Caco-2 (cell line): Measurements from ENCODE around the gene BMERB1. TPM values are rescaled to one million over a fixed set of nuclear protein-coding genes. Genes with fewer than 3 reads are reported as not detected.

Source experiments
- BruUV-seq: library from RNA; stranded (reverse); fragments of 400-500 nt; replicated peaks from 2 replicates; lab custom pipeline; 2021; lab: Mats Ljungman, UMichigan
- CTCF ChIA-PET: fragments of 300-600 bp; sonication (Branson Sonifier 250); formaldehyde crosslinking; loops from one replicate; lab custom pipeline; 2022; ENCODE audit warnings: antibody characterized with exemption; lab: Charles Lee
- POLR2A ChIA-PET: fragments of 300-600 bp; sonication (Branson Sonifier 250); formaldehyde crosslinking; loops from one replicate; lab custom pipeline; 2022; ENCODE audit warnings: antibody characterized with exemption; lab: Charles Lee
- DNase-seq, 2 experiments: peaks; one replicate each; pipeline versions ENCODE4 v3.0.0 to v3.0.0-alpha.2; 2020 to 2022
- H3K27me3 ChIP-seq: replicated peaks from 2 replicates; pipeline ENCODE4 v1.6.0; 2011; ENCODE audit warnings: low read length; ENCODE audit not compliant: control insufficient read depth, insufficient read depth
- H3K36me3 ChIP-seq: 2 replicates; pipeline ENCODE4 v1.5.1; 2011; ENCODE audit warnings: low read length; ENCODE audit not compliant: control insufficient read depth, insufficient read depth
- H3K4me1 ChIP-seq: fragments of 250-450 bp; sonication (Bioruptor Pico); 2 replicates; pipeline ENCODE4 v1.5.1; 2020; ENCODE audit warnings: mild to moderate bottlenecking
- H3K4me3 ChIP-seq: 2 replicates; pipeline ENCODE4 v1.5.1; 2011; ENCODE audit warnings: low read depth, mild to moderate bottlenecking, control low read depth, low read length
- H3K9me3 ChIP-seq: fragments of 250-450 bp; sonication (Bioruptor Pico); 2 replicates; pipeline ENCODE4 v1.5.1; 2020; ENCODE audit warnings: mild to moderate bottlenecking, moderate library complexity
- H3K27ac Mint-ChIP-seq: one replicate; pipeline ENCODE4 v1.8.0; 2022; ENCODE audit warnings: mixed read lengths; ENCODE audit not compliant: unreplicated experiment
- H3K27me3 Mint-ChIP-seq: one replicate; pipeline ENCODE4 v1.8.0; 2022; ENCODE audit warnings: mixed read lengths; ENCODE audit not compliant: insufficient read depth, unreplicated experiment
- H3K36me3 Mint-ChIP-seq: one replicate; pipeline ENCODE4 v1.8.0; 2022; ENCODE audit warnings: mild to moderate bottlenecking, mixed read lengths; ENCODE audit not compliant: insufficient read depth, unreplicated experiment
- H3K4me1 Mint-ChIP-seq: one replicate; pipeline ENCODE4 v1.8.0; 2022; ENCODE audit warnings: low read depth, mixed read lengths; ENCODE audit not compliant: unreplicated experiment
- H3K4me3 Mint-ChIP-seq: one replicate; pipeline ENCODE4 v1.8.0; 2022; ENCODE audit warnings: mild to moderate bottlenecking, moderate library complexity, mixed read lengths; ENCODE audit not compliant: unreplicated experiment
- H3K9me3 Mint-ChIP-seq: one replicate; pipeline ENCODE4 v1.8.0; 2022; ENCODE audit warnings: mixed read lengths; ENCODE audit not compliant: unreplicated experiment
- CTCF ChIP-seq, 2 experiments: fragments of 200-600 bp in 1 of 2; IDR thresholded peaks; 1 replicate in 1 of 2; 2 replicates in 1 of 2; pipeline versions ENCODE4 v1.5.1 to v1.8.0; 2011 to 2022; ENCODE audit warnings: antibody characterized with exemption in 1 of 2, control low read depth in 1 of 2, inconsistent platforms in 1 of 2, low read depth in 1 of 2, low read length in 1 of 2, mild to moderate bottlenecking in 1 of 2, moderate library complexity in 1 of 2; ENCODE audit not compliant: insufficient read depth in 1 of 2, severe bottlenecking in 1 of 2, unreplicated experiment in 1 of 2
- intact Hi-C: fragments of 100-400 bp; cut with micrococcal nuclease; formaldehyde crosslinking; loops from one replicate; pipeline ENCODE4 v1.10.0; 2022; ENCODE audit not compliant: unreplicated experiment
- total RNA-seq: library from RNA; stranded (reverse); gene quantifications from 2 replicates; pipeline ENCODE4 v1.2.3, GENCODE V29; 2022

BMERB1 gene
- total RNA-seq, 1 experiment from 2014 or later = not detected

- ChIA-PET POLR2A (no interaction called here), CTCF (no interaction called here)
- Mint-ChIP-seq H3K4me3 (no peak overlapping the region), H3K27me3 (peaks cover 10% of the 10 kb centered on the region), H3K4me1 (peaks cover 12% of the 10 kb centered on the region), H3K9me3 (no peaks in the 10 kb centered on the region), H3K36me3 (no peaks in the 10 kb centered on the region), H3K27ac (no peak overlapping the region)
- H3K4me1 ChIP-seq = peaks cover 8% of the 10 kb centered on the region
- TF ChIP-seq CTCF (IDR thresholded peaks at IDR 0.05; ENCODE audit: insufficient read depth in 1 of 2, low read depth in 1 of 2, low read length in 1 of 2, severe bottlenecking in 1 of 2, unreplicated experiment in 1 of 2) = no peak
- DNase-seq = no peak
- H3K4me3 ChIP-seq = no peak overlapping the region
- H3K27me3 ChIP-seq = no peaks in the 10 kb centered on the region
- intact Hi-C loops = no loop called here
- H3K9me3 ChIP-seq = no peaks in the 10 kb centered on the region
- H3K36me3 ChIP-seq = no peaks in the 10 kb centered on the region
- no TSS peak for BruUV-seq
Measured at GRCh38 chr16:15457400-15457799, 23.0 kb downstream of the BMERB1 start.

GRCh38 chr16:15457958-15458357 is 23.6 kb downstream of the BMERB1 start:
- intact Hi-C loops = no loop called here
- Histone ChIP-seq H3K9me3 (no peaks in the 10 kb centered on the region), H3K27me3 (no peaks in the 10 kb centered on the region), H3K4me3 (no peak overlapping the region), H3K4me1 (peaks cover 8% of the 10 kb centered on the region), H3K36me3 (no peaks in the 10 kb centered on the region)
- ChIA-PET POLR2A (no interaction called here), CTCF (no interaction called here)
- Mint-ChIP-seq H3K27ac (no peak overlapping the region), H3K4me1 (peaks cover 12% of the 10 kb centered on the region), H3K9me3 (no peaks in the 10 kb centered on the region), H3K27me3 (peaks cover 10% of the 10 kb centered on the region), H3K36me3 (no peaks in the 10 kb centered on the region), H3K4me3 (no peak overlapping the region)
- no TSS peak for BruUV-seq
- DNase-seq = no peak
- TF ChIP-seq CTCF (IDR thresholded peaks at IDR 0.05; ENCODE audit: insufficient read depth in 1 of 2, low read depth in 1 of 2, low read length in 1 of 2, severe bottlenecking in 1 of 2, unreplicated experiment in 1 of 2) = no peak

GRCh38 chr16:15459791-15460190 is 25.4 kb downstream of the BMERB1 start:
- TF ChIP-seq CTCF (IDR thresholded peaks at IDR 0.05; ENCODE audit: insufficient read depth in 1 of 2, low read depth in 1 of 2, low read length in 1 of 2, severe bottlenecking in 1 of 2, unreplicated experiment in 1 of 2) = no peak
- Histone ChIP-seq H3K4me3 (no peak overlapping the region), H3K4me1 (peaks cover 8% of the 10 kb centered on the region), H3K36me3 (no peaks in the 10 kb centered on the region), H3K9me3 (no peaks in the 10 kb centered on the region), H3K27me3 (no peaks in the 10 kb centered on the region)
- H3K36me3 Mint-ChIP-seq = no peaks in the 10 kb centered on the region
- ChIA-PET POLR2A (no interaction called here), CTCF (no interaction called here)
- H3K4me3 Mint-ChIP-seq = no peak overlapping the region
- no TSS peak for BruUV-seq
- H3K9me3 Mint-ChIP-seq = no peaks in the 10 kb centered on the region
- peaks cover 10% of the 10 kb centered on the region for H3K27me3 Mint-ChIP-seq
- DNase-seq = no peak
- peaks cover 12% of the 10 kb centered on the region for H3K4me1 Mint-ChIP-seq
- no peak overlapping the region for H3K27ac Mint-ChIP-seq
- intact Hi-C loops = no loop called here
